ENCODE data around the gene ZSWIM3.

ZSWIM3 gene

GRCh38 chr20:45910670-45911485 is 53.5 kb downstream of the ZSWIM3 start:
- DNase-seq: peak; percentile 95

GRCh38 chr20:45911486-45912343 is 54.3 kb downstream of the ZSWIM3 start, which contains the start of gene PLTP:
TSS of gene PLTP (minus strand) at chr20:45912155. CDS start at chr20:45911452, 703 bp downstream.
- no peak for DNase-seq

GRCh38 chr20:45912344-45912682 is 54.9 kb downstream of the ZSWIM3 start:
- DNase-seq: no peak

- DNase-seq: no peak
Observed at GRCh38 chr20:45913116-45913515, 55.7 kb downstream of the ZSWIM3 start.

DNA sequence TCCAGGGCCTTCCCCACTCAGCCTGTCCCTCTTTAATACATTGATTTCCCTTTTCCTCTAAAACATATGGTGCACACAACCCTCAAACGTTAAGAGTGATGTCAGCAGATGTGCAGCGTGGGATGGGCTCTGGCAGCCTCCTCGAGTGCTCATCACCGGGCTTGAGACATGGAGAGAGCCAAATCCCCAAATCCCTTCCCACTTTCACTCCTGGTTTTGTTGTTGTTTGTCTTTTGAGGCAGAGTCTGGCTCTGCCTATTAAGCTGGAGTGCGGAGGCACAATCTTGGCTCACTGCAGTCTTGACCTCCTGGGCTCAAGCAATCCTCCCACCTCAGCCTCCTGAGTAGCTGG is 60.4 kb downstream of the ZSWIM3 start:
- DNase-seq: no peak

GRCh38 chr20:45918182-45918737 is 60.8 kb downstream of the ZSWIM3 start:
- no peak for DNase-seq

DNA sequence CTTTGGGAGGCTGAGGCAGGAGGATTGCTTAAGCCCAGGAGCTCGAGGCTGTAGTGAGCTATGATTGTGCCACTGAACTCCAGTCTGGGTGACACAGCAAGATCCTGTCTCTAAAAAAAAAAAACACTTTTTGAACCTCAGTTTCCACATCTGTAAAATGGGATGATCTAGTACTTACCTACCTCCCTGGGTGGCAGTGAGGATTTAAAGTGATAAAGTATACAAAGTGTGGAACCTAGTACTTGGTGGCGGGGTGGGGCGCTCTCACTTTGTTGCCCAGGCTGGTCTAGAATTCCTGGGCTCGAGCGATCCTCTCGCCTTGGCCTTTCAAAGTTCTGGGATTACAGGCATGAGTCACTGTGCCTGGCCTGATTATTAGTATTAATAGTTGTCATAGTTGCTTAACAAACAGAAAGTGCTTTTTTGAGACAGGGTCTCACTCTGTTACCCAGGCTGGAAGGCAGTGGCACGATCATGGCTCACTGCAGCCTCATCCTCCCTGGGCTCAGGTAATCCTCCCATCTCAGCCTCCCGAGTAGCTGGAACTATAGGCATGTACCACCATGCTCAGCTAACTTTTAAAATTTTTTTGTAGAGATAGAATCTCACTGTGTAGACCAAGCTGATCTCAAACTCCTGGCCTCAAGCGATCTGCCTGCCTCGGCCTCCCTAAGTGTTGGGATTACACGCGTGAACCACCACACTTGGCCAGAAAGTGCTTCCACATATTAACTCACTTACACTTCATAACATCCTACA is 61.5 kb downstream of the ZSWIM3 start:
- no peak for DNase-seq

DNA sequence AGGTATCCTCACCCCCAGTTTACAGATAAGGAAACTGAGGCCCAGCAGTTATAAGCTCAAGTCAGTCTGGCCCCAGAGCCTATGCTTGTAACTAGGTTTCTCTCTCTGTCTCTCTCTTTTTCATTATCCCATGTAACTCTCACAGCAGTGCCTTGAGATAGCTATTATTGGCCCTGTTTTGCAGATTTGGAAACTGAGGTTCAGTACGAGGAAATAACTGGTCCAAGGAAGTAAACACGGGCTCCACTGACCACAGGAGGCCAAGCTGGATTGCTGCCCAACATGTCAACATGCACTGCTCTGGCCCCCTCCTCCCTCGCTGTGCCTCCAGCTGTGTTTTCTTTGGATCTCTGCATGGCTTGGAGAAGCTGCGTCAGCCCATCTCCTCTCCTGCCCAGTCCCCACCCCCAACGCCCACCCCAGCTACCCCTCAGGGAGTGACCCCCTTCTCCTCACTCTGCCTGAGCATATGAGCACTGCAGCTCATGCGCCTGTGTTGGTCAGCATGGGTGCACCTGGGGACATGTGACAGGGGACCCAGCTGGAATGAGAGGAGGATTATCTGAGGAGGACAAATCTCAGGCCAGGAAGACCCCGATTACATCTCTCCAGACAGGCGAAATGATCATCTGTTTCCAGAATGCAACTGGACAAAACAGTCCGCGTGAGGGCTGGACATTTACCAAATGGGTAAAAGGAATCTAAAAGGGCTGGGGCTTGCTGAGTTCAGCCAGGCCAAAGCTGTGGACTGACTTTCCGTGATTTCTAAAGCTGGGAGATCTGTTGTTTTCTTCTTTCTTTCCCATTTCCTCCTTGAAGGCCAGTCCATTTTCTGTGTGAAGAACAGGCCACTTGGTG is 62.4 kb downstream of the ZSWIM3 start:
- DNase-seq: no peak

- no peak for DNase-seq
Observed at GRCh38 chr20:45920462-45921336, 63.3 kb downstream of the ZSWIM3 start.

GRCh38 chr20:45921337-45922189 is 64.1 kb downstream of the ZSWIM3 start:
- DNase-seq: no peak

GRCh38 chr20:45924391-45925261 is 67.2 kb downstream of the ZSWIM3 start:
- DNase-seq: no peak

DNA sequence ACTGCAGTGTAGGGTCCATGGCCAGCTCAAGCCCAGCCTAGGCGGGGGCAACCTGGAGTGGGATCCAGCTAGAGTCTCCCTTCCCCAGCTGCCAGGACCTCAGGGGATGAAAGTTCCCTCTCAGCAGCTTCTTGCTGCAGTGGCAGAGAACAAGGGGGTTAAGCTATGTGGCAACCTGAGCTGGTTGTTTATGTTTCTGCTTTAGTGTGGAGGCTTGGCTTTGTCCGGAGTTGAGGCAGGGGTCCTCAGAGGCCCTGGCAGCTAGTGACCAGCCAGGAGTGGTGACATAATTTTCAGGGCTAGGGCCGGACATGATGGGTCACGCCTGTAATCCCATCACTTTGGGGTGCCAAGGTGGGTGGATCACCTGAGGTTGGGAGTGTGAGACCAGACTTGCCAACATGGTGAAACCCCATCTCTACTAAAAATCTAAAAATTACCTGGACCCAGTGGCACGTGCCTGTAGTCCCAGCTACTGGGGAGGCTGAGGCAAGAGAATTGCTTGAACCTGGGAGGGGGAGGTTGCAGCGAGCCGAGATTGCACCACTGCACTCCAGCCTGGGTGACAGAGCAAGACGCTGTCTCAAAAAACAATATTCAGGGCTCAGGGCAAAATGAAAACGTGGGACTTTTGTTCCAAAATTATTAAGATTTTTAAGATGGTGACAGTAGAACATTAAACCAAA is 68.5 kb downstream of the ZSWIM3 start:
- DNase-seq: no peak

- DNase-seq: no peak
Observed at GRCh38 chr20:45926731-45927070, 69.3 kb downstream of the ZSWIM3 start.

GRCh38 chr20:45927071-45927878 is 69.9 kb downstream of the ZSWIM3 start:
- DNase-seq: no peak

All from NCI-H1436 treated with DMSO at 0.1 percent for 48 hours (cell line).